Natural killer cell (primary cell): Measurements from ENCODE around the gene ITPKA. TPM values are rescaled to one million over a fixed set of nuclear protein-coding genes. Genes with fewer than 3 reads are reported as not detected.
A peak's percentile ranks its signal among the peaks of the same experiment; 100 is the strongest.

Experiments
- ATAC-seq, 3 donors: fragments of 150-1000 bp in 2 of 3; fragments of 200-7000 bp in 1 of 3; cut with Tn5 transposase; 1 replicate in 1 of 3; 2 replicates in 2 of 3; pipeline ENCODE4 v1.10.0; 2021; ENCODE audit warnings: mild to moderate bottlenecking in 2 of 3, moderate library complexity in 2 of 3
- DNase-seq, 2 donors: peaks; one replicate each; pipeline versions ENCODE4 v3.0.0 to v3.0.0-alpha.2; 2013 to 2021; ENCODE audit warnings: mixed read lengths in 1 of 2
- H3K27ac ChIP-seq: one replicate; pipeline ENCODE4 v1.5.1; 2013; ENCODE audit warnings: mild to moderate bottlenecking, low read length
- H3K27me3 ChIP-seq: one replicate; pipeline ENCODE4 v1.6.1; 2013; ENCODE audit warnings: low read length; ENCODE audit not compliant: control insufficient read depth, insufficient read depth
- H3K36me3 ChIP-seq: one replicate; pipeline ENCODE4 v1.6.1; 2013; ENCODE audit warnings: low read length; ENCODE audit not compliant: control insufficient read depth, insufficient read depth
- H3K4me1 ChIP-seq: one replicate; pipeline ENCODE4 v1.6.1; 2013; ENCODE audit warnings: low read length; ENCODE audit not compliant: control insufficient read depth, insufficient read depth
- H3K4me3 ChIP-seq: one replicate; pipeline ENCODE4 v1.5.1; 2013; ENCODE audit warnings: low read length
- H3K9me3 ChIP-seq: one replicate; pipeline ENCODE4 v1.6.1; 2013; ENCODE audit warnings: low read length; ENCODE audit not compliant: control insufficient read depth, insufficient read depth
- H3K27ac Mint-ChIP-seq, 2 donors: one replicate each; pipeline ENCODE4 v1.8.0; 2022; ENCODE audit warnings: mild to moderate bottlenecking in 2 of 2, mixed read lengths in 2 of 2, moderate library complexity in 1 of 2
- H3K27me3 Mint-ChIP-seq, 2 donors: one replicate each; pipeline ENCODE4 v1.8.0; 2022; ENCODE audit warnings: low read depth in 2 of 2, mixed read lengths in 2 of 2
- H3K36me3 Mint-ChIP-seq: one replicate; pipeline ENCODE4 v1.8.0; 2022; ENCODE audit warnings: mixed read lengths
- H3K4me1 Mint-ChIP-seq, 2 donors: one replicate each; pipeline ENCODE4 v1.8.0; 2022; ENCODE audit warnings: mixed read lengths in 2 of 2
- H3K4me3 Mint-ChIP-seq: one replicate; pipeline ENCODE4 v1.8.0; 2022; ENCODE audit warnings: mild to moderate bottlenecking, moderate library complexity, mixed read lengths
- H3K9me3 Mint-ChIP-seq, 2 donors: one replicate each; pipeline ENCODE4 v1.8.0; 2022; ENCODE audit warnings: mixed read lengths in 2 of 2
- WGBS: methylation state at CpG from one replicate; pipeline ENCODE4 v1.1.7; 2013; ENCODE audit warnings: missing lambda C conversion rate; ENCODE audit not compliant: insufficient coverage; 5-methylcytosine and 5-hydroxymethylcytosine counted together
- intact Hi-C: fragments of 100-400 bp; cut with micrococcal nuclease; formaldehyde crosslinking; loops from one replicate; pipeline ENCODE4 v1.14.2; 2022
- total RNA-seq, 4 donors: library from RNA; stranded (reverse); fragments of 120-200 nt in 1 of 4; gene quantifications; one replicate each; pipeline versions ENCODE4 v1.2.3 to v1.2.4, GENCODE V29; 2013 to 2022
- TF ChIP-seq, protein P1 (sequence below): fragments of 200-600 bp; IDR thresholded peaks from one replicate; pipeline ENCODE4 v1.8.0; 2022; ENCODE audit warnings: antibody characterized with exemption

The ITPKA gene
- total RNA-seq, 3 donors from 2014 or later (not counting 1 experiment from before 2014, with no cell fraction given), result not detected

GRCh38 chr15:41501931-41502794 is 8.5 kb downstream of the ITPKA start:
- ATAC-seq (peak; percentile 54 to 62 (median 60)), DNase-seq (peak in 1 of 2 donors; percentile 69)
- TF ChIP-seq, protein P1, sequence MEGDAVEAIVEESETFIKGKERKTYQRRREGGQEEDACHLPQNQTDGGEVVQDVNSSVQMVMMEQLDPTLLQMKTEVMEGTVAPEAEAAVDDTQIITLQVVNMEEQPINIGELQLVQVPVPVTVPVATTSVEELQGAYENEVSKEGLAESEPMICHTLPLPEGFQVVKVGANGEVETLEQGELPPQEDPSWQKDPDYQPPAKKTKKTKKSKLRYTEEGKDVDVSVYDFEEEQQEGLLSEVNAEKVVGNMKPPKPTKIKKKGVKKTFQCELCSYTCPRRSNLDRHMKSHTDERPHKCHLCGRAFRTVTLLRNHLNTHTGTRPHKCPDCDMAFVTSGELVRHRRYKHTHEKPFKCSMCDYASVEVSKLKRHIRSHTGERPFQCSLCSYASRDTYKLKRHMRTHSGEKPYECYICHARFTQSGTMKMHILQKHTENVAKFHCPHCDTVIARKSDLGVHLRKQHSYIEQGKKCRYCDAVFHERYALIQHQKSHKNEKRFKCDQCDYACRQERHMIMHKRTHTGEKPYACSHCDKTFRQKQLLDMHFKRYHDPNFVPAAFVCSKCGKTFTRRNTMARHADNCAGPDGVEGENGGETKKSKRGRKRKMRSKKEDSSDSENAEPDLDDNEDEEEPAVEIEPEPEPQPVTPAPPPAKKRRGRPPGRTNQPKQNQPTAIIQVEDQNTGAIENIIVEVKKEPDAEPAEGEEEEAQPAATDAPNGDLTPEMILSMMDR, result no peak
- no peaks in the 10 kb centered on the region for H3K36me3 ChIP-seq
- 4% methylated on average over 64 of the region's 64 CpGs for WGBS
- intact Hi-C loops, result no loop called here
- peak overlapping the region; percentile 24 for H3K4me3 ChIP-seq
- H3K4me3 Mint-ChIP-seq, result peak overlapping the region; percentile 75
- peaks cover 46% of the 10 kb centered on the region for H3K27me3 ChIP-seq
- H3K27ac ChIP-seq, result no peak overlapping the region
- H3K9me3 ChIP-seq, result no peaks in the 10 kb centered on the region
- H3K9me3 Mint-ChIP-seq, result no peaks in the 10 kb centered on the region
- H3K27me3 Mint-ChIP-seq, result peaks cover 22 to 41% of the 10 kb centered on the region in 2 donors
- peaks cover 30% of the 10 kb centered on the region for H3K4me1 ChIP-seq
- no peak overlapping the region for H3K27ac Mint-ChIP-seq
- no peaks in the 10 kb centered on the region for H3K36me3 Mint-ChIP-seq
- H3K4me1 Mint-ChIP-seq, result peaks cover 0 to 29% of the 10 kb centered on the region in 2 donors

DNA sequence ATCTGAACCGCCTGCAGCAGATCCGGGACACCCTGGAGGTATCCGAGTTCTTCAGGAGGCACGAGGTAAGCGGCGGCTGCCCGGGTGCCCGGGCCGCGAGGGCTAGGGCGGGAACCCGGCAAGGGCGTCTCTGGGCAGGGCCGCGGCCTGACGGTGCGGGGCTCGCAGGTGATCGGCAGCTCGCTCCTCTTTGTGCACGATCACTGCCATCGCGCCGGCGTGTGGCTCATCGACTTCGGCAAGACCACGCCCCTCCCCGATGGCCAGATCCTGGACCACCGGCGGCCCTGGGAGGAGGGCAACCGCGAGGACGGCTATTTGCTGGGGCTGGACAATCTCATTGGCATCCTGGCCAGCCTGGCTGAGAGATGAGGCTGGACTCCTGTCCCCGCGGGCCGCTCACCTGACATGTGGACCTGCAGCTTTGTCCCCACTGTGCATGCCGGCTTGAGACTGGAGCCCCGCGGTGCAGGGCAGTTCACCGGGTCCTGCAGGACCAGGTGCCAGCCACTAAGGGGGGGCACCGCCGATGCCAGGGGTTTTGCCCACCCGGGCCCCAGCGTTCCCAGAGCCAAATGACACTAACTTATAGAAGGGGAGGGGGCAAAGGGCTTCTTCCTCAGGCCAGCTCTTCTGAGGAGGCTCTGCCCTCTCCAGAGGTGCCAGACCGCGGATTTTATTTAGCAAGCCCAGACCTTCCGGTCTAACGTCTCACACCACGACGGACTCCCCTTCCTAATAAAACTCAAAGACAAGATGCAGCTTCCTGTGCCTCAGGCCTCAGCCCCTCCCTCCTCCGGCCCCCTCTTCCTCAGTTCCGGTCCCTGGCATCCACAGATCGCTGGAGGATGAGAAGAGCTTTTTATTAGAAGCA is 9.4 kb downstream of the ITPKA start:
- DNase-seq (no peak), ATAC-seq (peak; percentile 15 to 31 (median 21))
- H3K4me1 Mint-ChIP-seq, result peaks cover 0 to 29% of the 10 kb centered on the region in 2 donors
- no peaks in the 10 kb centered on the region for H3K9me3 Mint-ChIP-seq
- Histone ChIP-seq H3K36me3 (no peaks in the 10 kb centered on the region), H3K27ac (no peak overlapping the region), H3K4me1 (peaks cover 30% of the 10 kb centered on the region), H3K27me3 (peaks cover 41% of the 10 kb centered on the region), H3K9me3 (no peaks in the 10 kb centered on the region), H3K4me3 (peak overlapping the region; percentile 24)
- H3K27ac Mint-ChIP-seq, result no peak overlapping the region
- TF ChIP-seq, protein P1, result no peak
- H3K36me3 Mint-ChIP-seq, result no peaks in the 10 kb centered on the region
- 8% methylated on average over 52 of the region's 54 CpGs for WGBS
- intact Hi-C loops, result no loop called here
- peaks cover 22 to 37% of the 10 kb centered on the region in 2 donors for H3K27me3 Mint-ChIP-seq
- H3K4me3 Mint-ChIP-seq, result peak overlapping the region; percentile 75

DNA sequence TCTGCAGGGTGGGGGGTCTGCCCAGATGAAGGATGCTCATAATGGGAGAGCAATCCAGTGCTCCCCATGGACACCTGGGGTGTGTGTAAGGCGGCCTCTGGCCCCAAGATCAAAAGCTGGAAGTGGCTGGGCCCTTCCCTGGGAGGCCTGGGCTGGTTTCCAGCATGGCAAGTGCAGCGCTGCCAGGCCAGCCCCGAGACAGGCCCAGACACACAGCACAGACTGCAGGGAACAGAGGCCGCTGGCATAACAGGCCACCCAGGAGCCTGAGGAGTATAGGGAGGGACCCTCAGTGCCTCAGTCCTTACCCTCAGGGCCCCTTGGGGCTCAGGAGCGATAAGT is 10.0 kb downstream of the ITPKA start:
- peaks cover 19 to 33% of the 10 kb centered on the region in 2 donors for H3K27me3 Mint-ChIP-seq
- no peak overlapping the region for H3K27ac Mint-ChIP-seq

More for the DNA sequence above, 10.0 kb downstream of the ITPKA start:
- 83% methylated on average over 5 of the region's 5 CpGs for WGBS
- Histone ChIP-seq H3K36me3 (no peaks in the 10 kb centered on the region), H3K27ac (no peak overlapping the region), H3K9me3 (no peaks in the 10 kb centered on the region), H3K4me1 (peaks cover 30% of the 10 kb centered on the region), H3K4me3 (no peak overlapping the region), H3K27me3 (peaks cover 36% of the 10 kb centered on the region)
- no peaks in the 10 kb centered on the region for H3K36me3 Mint-ChIP-seq
- TF ChIP-seq, protein P1, result no peak
- no peaks in the 10 kb centered on the region for H3K9me3 Mint-ChIP-seq
- H3K4me3 Mint-ChIP-seq, result peak overlapping the region; percentile 37
- intact Hi-C loops, result no loop called here
- ATAC-seq (no peak), DNase-seq (no peak)
- H3K4me1 Mint-ChIP-seq, result peaks cover 0 to 29% of the 10 kb centered on the region in 2 donors
